GM18507 (cell line): Measurements from ENCODE around the gene TMED8.

Source experiments
- DNase-seq: peaks from one replicate; pipeline ENCODE4 v3.0.0; 2011; ENCODE audit warnings: low read depth; ENCODE audit not compliant: insufficient read length; ENCODE audit errors: extremely low spot score
- FAIRE-seq: peaks from 2 replicates; lab custom pipeline; 2011; peaks lifted over from hg19 to GRCh38; lab: Jason Lieb, UNC

The TMED8 gene

DNA sequence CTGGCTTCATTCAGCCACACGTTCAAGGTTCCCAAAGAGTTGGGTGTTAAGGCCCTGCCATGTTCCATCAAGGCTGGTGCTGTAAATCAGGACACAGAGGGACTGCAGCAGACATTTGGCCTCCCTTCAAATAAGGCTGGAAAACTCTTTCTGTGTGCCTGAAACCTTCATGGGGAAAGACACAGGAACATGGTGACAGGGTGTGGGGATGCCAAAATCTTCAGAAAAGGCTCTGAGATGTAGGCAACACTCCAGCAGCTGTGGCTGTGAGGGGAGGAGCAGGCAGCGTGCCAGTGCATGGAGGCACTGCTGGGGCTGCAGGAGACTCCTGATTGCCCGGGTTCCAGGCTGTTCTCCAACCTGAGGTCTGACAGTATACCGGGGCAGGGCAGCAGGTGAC, 71.2 kb downstream of the TMED8 start:
- FAIRE-seq = no peak

DNA sequence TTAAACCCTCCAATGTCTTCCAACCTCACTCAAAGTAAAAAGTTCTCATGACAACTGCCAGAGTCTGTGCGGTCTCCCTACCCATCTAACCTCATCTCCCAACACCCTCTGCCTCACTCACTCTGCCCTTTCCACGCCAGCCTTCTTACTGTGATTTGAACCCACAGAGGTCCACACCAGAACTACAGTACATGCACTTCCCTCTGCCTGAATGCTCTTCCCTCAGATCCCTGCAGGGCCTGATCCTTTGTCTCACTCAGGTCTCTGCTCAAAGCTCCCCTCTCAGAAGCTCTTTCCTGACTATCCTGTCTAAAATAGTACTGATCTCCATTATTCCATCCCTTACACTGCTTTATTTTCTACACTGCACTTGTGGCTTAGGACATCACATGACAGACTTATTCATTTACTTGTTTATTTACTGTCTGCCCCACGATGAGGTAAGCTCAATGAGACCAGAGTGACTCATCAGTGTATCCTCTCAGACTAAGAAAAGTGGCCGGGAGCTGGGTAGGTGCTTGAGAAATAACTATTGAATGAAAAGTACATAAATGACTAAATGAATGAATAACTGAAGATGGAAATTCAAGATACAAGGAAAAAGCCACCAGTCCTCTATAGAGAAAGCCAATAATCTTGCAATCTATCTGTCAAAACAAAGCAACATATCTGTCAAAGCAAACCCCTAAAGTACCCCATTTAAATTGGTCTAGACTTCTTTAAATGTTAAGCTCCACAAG, 73.3 kb downstream of the TMED8 start:
- no peak for DNase-seq
- FAIRE-seq = no peak

More for the DNA sequence above, 71.2 kb downstream of the TMED8 start:
- no peak for DNase-seq

DNA sequence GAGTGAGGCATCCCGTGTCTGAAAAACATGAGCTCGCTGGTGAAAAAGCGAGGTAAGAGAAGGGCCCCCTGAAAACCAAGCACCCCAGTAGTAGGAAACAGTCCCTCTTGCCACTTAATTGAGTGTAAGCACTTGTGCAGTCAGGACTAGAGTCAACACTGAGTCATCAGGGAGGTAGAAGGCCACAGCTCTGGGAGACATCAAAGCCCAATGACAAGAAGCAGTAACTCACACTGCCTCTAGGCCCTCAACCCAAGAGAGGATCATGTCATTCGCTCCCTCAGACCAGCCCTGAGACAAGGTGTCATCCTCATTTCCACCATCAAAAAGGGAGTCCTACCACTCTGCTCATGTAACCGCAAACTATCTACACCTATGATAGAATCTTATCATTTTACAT, 74.0 kb downstream of the TMED8 start:
- DNase-seq = no peak
- FAIRE-seq = no peak

DNA sequence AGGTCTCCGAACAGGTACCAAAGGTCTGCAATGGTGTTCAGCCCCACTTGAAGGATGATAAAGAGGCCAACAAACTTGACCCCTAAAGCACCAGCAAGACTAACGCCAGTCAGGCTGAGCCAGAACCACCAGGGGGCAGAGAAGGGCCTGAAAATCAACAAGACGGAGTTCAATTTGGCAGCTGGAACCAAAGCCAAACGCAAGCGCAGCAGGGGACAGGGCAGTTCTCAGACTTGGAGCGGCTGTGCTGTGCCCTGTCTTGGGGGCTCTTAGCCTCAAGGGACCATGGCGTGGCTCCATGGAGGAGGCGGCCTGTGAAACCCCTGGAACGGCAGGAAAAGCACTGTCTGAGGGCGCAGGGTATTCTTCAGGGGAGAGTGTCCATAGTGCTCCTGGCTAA, 75.8 kb downstream of the TMED8 start:
- FAIRE-seq = peak; percentile 76

DNA sequence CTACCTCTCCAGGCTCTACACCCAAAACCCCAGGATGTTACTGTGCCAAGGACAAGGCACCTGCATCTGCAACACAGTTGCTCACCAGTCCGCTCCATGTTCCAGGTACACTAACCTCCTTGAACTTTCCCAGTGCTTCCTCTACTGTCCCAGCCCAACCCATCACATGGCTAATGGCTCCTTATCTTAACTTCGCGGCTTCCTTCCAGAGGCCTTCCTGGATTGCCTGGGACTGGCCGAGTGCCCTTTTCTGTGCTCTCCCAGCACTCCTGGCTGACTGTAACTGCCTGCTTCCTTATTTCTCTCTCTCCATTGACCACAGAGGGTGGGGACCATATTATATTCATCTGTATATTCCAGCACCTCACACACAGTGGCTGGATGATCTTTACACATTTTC, 77.1 kb downstream of the TMED8 start:
- no peak for DNase-seq
- no peak for FAIRE-seq

More for the DNA sequence above, 75.8 kb downstream of the TMED8 start:
- peak; percentile 38 for DNase-seq

DNA sequence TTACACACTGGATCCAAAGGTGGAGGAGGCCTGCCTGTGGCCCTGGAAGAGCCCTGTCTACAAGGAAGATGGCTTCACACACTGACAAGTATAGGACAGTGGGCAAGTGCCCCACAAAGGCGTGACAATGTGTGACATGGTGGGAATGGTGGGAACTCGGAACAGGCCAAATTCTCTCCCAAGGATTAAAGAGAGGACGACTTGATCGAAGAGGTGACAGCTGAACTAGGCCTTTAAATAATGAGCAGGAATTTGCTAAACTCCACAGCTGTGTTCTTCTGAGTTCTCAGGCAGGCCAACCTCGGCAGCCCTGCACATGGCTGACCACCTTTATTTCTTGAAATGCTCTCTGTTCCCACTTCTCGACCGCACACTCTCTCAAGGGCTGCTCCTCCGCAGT, 80.0 kb downstream of the TMED8 start:
- no peak for FAIRE-seq
- DNase-seq = no peak

DNA sequence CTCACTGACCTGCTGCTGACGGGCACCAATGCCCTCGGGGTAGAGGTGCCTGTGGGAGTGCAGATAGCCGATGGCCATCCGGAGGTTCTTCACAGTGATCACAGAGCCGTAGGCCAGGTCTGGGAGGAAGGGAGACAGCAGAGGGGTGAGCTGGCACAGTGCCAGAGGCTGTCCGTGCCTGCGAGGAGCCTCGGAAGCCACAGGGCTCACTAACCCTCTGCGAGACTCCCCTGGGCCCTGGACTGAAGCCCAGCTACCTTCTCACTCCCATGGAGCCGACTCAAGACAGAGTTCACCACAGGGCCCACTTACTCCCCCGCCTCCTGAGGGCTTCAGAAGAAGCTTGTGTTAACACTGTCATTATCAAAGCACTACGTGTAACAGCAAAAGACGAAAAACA, 80.7 kb downstream of the TMED8 start:
- FAIRE-seq (no peak), DNase-seq (no peak)

DNA sequence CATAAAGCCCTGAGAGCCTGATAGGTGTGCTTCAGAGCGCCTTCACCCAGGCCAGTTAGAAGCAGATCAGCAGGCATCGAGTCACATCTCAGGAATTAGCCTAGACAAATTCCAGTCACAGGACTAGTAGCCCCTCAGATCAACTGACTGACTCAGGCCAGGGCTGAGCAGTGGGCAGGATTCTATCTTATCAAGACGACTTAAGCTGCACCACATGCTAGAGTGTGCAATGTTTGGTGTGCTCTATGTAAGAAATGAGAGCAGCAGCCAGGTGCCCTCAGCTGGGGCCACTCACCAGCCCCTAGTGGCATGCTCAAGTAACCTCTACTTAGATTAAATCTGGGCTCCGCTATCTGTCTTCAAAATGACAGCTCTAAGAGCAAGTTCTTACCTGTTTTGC, 86.2 kb downstream of the TMED8 start:
- FAIRE-seq (no peak), DNase-seq (no peak)

DNA sequence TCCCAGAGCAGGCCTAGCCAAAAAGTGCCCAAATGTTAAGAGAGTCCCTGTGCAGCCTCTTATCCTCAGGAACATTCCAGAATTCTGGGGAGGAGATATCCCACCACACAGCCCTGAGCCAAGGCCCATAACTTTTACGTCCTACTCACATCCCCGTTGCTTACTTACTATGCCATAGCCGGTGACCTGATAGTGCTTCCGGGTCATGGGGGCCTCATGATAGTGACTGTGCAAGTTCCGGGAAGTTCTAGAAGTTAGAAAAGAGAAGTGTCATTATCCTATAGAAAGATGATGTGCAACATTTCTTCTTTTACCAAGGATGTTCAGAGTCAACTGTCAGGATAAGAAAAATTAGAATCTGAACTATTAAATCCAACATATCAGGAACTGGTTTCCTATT, 90.3 kb downstream of the TMED8 start:
- FAIRE-seq (no peak), DNase-seq (no peak)
